H1 (cell line): ENCODE measurements around the gene DENND4A. TPM values are rescaled to one million over a fixed set of nuclear protein-coding genes. Genes with fewer than 3 reads are reported as not detected.

Experiments
- CREB1 ChIP-seq: IDR thresholded peaks from 2 replicates; pipeline ENCODE4 v1.6.1; 2012; ENCODE audit warnings: inconsistent platforms
- KDM4A ChIP-seq: IDR thresholded peaks from one replicate; pipeline ENCODE4 v1.7.1; 2012; ENCODE audit warnings: low read depth, mild to moderate bottlenecking, moderate library complexity, low read length, inconsistent platforms; ENCODE audit not compliant: severe bottlenecking
- NANOG ChIP-seq: IDR thresholded peaks from 2 replicates; pipeline ENCODE4 v1.6.1; 2011; ENCODE audit warnings: low read length, low read depth, mild to moderate bottlenecking, inconsistent platforms; ENCODE audit not compliant: insufficient read depth, poor library complexity, severe bottlenecking
- PHF8 ChIP-seq: fragments of 200-600 bp; sonication (generic); conservative IDR thresholded peaks from 2 replicates; pipeline ENCODE4 v1.7.1; 2012; ENCODE audit warnings: low read depth, mild to moderate bottlenecking, inconsistent platforms, low read length, moderate library complexity
- SIX5 ChIP-seq: IDR thresholded peaks from 2 replicates; pipeline ENCODE4 v1.6.1; 2011; ENCODE audit warnings: mild to moderate bottlenecking, low read depth, low read length
- TAF1 ChIP-seq: IDR thresholded peaks from 2 replicates; pipeline ENCODE4 v1.6.1; 2011; ENCODE audit warnings: mild to moderate bottlenecking, low read depth, low read length
- TBP ChIP-seq: IDR thresholded peaks from 2 replicates; pipeline ENCODE4 v1.6.1; 2011; ENCODE audit warnings: low read depth, low read length, improper control_type of control experiment
- polyA plus RNA-seq, 7 experiments: library from polyadenylated mRNA; depleted of rRNA in 3 of 7; stranded (reverse) in 5 of 7; unstranded in 2 of 7; fragments of >200 nt in 5 of 7; fragments of 200-250 nt in 2 of 7; gene quantifications; 1 replicate in 5 of 7; 2 replicates in 1 of 7; 4 replicates in 1 of 7; pipeline versions ENCODE4 v1.2.1 to v1.2.3, GENCODE V29; 2011 to 2013; ENCODE audit warnings: missing spikeins in 2 of 7, mixed read lengths in 2 of 7
- total RNA-seq: library from RNA; stranded (reverse); fragmentation: NEBNext Ultra II Directional; extraction: Animal tissue kit (Norgen Biotek cat#: 25700); gene quantifications from 2 replicates; pipeline ENCODE4 v1.2.1, GENCODE V29; 2021
- TF ChIP-seq, protein P1 (sequence below): fragments of 300-600 bp; sonication (generic); IDR thresholded peaks from 2 replicates; pipeline ENCODE4 v1.7.1; 2012; ENCODE audit warnings: low read length, moderate library complexity, mild to moderate bottlenecking, inconsistent platforms; ENCODE audit not compliant: insufficient replicate concordance
- TF ChIP-seq, protein P2 (sequence below): IDR thresholded peaks from 2 replicates; pipeline ENCODE4 v1.6.1; 2011; ENCODE audit warnings: low read depth, mild to moderate bottlenecking, low read length; ENCODE audit not compliant: insufficient read depth

The DENND4A gene
- total and polyA plus RNA-seq, 2 of the 8 experiments (the other 6 are each of a cell fraction or from before 2014, with no cell fraction given): 1.3 to 4.7 TPM

DNA sequence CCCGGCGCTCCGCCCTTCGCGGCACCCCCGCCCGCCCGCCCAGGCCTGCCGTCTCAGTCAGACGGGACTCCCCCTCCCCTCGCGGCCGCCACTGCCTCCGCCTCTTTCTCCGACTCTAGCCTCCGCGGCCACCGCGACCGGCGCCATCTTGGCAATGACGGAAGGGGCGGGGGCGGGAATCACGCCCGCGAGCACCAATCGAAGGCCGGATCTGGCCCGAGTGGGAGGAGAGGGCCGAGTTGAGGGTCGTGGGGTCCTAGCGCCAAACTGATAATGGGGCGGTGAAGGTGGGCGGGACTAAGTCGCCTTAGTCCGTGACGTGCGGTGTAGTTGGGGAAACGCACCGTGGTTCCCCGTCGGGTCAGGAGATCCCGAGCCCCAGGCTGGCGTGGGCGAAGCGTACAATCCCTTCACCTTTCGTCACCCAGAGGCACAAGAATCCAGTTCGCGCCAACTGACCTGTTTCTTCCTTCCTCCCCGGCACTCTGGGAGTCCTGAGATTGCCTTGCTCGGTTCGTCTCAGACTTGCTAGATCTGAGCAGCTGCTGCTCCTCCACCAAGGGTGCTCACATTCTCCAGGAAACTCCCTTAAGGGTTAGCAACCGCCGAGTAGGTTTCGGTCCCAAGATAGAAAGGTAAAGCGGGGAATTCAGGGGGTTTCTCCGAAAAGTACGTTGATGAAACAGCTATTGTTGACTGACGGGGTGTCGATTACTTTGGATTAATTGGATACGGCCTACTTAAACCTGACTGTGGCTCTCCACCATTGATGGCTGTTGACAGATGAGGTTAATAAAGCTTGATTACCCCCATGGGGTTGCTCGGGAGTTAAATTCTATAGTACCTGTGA is at the start of gene DENND4A (continued):
- TF ChIP-seq TAF1 (peak; percentile 79), CREB1 (peak; percentile 87), TBP (peak; percentile 63; the same call in 1 of the 2 replicates), NANOG (no peak), KDM4A (peak; percentile 29), SIX5 (no peak), PHF8 (peak; percentile 73)
- TF ChIP-seq, protein P1, sequence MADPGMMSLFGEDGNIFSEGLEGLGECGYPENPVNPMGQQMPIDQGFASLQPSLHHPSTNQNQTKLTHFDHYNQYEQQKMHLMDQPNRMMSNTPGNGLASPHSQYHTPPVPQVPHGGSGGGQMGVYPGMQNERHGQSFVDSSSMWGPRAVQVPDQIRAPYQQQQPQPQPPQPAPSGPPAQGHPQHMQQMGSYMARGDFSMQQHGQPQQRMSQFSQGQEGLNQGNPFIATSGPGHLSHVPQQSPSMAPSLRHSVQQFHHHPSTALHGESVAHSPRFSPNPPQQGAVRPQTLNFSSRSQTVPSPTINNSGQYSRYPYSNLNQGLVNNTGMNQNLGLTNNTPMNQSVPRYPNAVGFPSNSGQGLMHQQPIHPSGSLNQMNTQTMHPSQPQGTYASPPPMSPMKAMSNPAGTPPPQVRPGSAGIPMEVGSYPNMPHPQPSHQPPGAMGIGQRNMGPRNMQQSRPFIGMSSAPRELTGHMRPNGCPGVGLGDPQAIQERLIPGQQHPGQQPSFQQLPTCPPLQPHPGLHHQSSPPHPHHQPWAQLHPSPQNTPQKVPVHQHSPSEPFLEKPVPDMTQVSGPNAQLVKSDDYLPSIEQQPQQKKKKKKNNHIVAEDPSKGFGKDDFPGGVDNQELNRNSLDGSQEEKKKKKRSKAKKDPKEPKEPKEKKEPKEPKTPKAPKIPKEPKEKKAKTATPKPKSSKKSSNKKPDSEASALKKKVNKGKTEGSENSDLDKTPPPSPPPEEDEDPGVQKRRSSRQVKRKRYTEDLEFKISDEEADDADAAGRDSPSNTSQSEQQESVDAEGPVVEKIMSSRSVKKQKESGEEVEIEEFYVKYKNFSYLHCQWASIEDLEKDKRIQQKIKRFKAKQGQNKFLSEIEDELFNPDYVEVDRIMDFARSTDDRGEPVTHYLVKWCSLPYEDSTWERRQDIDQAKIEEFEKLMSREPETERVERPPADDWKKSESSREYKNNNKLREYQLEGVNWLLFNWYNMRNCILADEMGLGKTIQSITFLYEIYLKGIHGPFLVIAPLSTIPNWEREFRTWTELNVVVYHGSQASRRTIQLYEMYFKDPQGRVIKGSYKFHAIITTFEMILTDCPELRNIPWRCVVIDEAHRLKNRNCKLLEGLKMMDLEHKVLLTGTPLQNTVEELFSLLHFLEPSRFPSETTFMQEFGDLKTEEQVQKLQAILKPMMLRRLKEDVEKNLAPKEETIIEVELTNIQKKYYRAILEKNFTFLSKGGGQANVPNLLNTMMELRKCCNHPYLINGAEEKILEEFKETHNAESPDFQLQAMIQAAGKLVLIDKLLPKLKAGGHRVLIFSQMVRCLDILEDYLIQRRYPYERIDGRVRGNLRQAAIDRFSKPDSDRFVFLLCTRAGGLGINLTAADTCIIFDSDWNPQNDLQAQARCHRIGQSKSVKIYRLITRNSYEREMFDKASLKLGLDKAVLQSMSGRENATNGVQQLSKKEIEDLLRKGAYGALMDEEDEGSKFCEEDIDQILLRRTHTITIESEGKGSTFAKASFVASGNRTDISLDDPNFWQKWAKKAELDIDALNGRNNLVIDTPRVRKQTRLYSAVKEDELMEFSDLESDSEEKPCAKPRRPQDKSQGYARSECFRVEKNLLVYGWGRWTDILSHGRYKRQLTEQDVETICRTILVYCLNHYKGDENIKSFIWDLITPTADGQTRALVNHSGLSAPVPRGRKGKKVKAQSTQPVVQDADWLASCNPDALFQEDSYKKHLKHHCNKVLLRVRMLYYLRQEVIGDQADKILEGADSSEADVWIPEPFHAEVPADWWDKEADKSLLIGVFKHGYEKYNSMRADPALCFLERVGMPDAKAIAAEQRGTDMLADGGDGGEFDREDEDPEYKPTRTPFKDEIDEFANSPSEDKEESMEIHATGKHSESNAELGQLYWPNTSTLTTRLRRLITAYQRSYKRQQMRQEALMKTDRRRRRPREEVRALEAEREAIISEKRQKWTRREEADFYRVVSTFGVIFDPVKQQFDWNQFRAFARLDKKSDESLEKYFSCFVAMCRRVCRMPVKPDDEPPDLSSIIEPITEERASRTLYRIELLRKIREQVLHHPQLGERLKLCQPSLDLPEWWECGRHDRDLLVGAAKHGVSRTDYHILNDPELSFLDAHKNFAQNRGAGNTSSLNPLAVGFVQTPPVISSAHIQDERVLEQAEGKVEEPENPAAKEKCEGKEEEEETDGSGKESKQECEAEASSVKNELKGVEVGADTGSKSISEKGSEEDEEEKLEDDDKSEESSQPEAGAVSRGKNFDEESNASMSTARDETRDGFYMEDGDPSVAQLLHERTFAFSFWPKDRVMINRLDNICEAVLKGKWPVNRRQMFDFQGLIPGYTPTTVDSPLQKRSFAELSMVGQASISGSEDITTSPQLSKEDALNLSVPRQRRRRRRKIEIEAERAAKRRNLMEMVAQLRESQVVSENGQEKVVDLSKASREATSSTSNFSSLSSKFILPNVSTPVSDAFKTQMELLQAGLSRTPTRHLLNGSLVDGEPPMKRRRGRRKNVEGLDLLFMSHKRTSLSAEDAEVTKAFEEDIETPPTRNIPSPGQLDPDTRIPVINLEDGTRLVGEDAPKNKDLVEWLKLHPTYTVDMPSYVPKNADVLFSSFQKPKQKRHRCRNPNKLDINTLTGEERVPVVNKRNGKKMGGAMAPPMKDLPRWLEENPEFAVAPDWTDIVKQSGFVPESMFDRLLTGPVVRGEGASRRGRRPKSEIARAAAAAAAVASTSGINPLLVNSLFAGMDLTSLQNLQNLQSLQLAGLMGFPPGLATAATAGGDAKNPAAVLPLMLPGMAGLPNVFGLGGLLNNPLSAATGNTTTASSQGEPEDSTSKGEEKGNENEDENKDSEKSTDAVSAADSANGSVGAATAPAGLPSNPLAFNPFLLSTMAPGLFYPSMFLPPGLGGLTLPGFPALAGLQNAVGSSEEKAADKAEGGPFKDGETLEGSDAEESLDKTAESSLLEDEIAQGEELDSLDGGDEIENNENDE: no peak
- TF ChIP-seq, protein P2, sequence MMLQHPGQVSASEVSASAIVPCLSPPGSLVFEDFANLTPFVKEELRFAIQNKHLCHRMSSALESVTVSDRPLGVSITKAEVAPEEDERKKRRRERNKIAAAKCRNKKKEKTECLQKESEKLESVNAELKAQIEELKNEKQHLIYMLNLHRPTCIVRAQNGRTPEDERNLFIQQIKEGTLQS: no peak
